IMR-90 (cell line): ENCODE results near the gene ADAM12.

ENCODE experiments used
- MAZ ChIP-seq: IDR thresholded peaks from 2 replicates; pipeline ENCODE4 v1.6.1; 2012; ENCODE audit warnings: low read depth, mild to moderate bottlenecking, low read length, improper control_type of control experiment, moderate library complexity, borderline replicate concordance
- RAD21 ChIP-seq: IDR thresholded peaks from 2 replicates; pipeline ENCODE4 v1.6.1; 2012; ENCODE audit warnings: low read length, improper control_type of control experiment
- TF ChIP-seq, protein P1 (sequence below): conservative IDR thresholded peaks from 2 replicates; pipeline ENCODE4 v1.5.1; 2012; ENCODE audit warnings: mild to moderate bottlenecking, low read depth, low read length, improper control_type of control experiment
- TF ChIP-seq, protein P2 (sequence below): fragments of 150-350 bp; IDR thresholded peaks from 2 replicates; pipeline ENCODE4 v1.6.1; 2016; ENCODE audit warnings: low read depth, mild to moderate bottlenecking, low read length, moderate library complexity, borderline replicate concordance

DNA sequence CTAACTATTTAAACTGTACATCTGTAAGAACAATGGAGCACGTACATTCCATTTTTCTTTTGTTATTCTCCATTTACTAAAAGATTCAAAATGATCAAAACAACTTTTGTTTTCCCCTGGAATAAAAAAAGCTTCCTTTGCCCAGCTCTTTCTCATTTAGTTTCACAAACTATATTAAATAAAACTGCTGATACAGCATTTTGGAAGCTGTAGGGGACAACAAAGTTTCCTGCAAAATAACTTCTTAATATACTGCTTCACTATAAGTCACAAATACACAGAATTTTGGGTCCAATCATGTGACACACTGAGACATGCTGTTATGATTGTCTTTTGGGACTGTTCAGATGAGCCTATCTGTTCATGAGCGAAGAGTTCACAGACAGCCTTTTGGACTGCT lies 222.4 kb downstream of the ADAM12 start:
- TF ChIP-seq, protein P1, sequence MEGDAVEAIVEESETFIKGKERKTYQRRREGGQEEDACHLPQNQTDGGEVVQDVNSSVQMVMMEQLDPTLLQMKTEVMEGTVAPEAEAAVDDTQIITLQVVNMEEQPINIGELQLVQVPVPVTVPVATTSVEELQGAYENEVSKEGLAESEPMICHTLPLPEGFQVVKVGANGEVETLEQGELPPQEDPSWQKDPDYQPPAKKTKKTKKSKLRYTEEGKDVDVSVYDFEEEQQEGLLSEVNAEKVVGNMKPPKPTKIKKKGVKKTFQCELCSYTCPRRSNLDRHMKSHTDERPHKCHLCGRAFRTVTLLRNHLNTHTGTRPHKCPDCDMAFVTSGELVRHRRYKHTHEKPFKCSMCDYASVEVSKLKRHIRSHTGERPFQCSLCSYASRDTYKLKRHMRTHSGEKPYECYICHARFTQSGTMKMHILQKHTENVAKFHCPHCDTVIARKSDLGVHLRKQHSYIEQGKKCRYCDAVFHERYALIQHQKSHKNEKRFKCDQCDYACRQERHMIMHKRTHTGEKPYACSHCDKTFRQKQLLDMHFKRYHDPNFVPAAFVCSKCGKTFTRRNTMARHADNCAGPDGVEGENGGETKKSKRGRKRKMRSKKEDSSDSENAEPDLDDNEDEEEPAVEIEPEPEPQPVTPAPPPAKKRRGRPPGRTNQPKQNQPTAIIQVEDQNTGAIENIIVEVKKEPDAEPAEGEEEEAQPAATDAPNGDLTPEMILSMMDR = no peak
- TF ChIP-seq MAZ (no peak), RAD21 (no peak)
- TF ChIP-seq, protein P2, sequence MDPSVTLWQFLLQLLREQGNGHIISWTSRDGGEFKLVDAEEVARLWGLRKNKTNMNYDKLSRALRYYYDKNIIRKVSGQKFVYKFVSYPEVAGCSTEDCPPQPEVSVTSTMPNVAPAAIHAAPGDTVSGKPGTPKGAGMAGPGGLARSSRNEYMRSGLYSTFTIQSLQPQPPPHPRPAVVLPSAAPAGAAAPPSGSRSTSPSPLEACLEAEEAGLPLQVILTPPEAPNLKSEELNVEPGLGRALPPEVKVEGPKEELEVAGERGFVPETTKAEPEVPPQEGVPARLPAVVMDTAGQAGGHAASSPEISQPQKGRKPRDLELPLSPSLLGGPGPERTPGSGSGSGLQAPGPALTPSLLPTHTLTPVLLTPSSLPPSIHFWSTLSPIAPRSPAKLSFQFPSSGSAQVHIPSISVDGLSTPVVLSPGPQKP = no peak
